Tibial nerve (tissue), 3 donors: ENCODE data around the gene MBNL2.

Experiments
- CTCF ChIP-seq, 5 experiments: fragments of 200-600 bp in 3 of 5; fragments of 450-650 bp in 2 of 5; sonication (generic) in 3 of 5; IDR thresholded peaks; one replicate each; pipeline ENCODE4 v1.5.1; 2016 to 2019; ENCODE audit warnings: antibody characterized with exemption in 5 of 5, mild to moderate bottlenecking in 3 of 5, moderate library complexity in 2 of 5
- POLR2A ChIP-seq, 2 donors: fragments of 450-650 bp; IDR thresholded peaks; one replicate each; pipeline ENCODE4 v1.6.1; 2017; ENCODE audit warnings: antibody characterized with exemption in 2 of 2, mild to moderate bottlenecking in 2 of 2, moderate library complexity in 2 of 2

DNA sequence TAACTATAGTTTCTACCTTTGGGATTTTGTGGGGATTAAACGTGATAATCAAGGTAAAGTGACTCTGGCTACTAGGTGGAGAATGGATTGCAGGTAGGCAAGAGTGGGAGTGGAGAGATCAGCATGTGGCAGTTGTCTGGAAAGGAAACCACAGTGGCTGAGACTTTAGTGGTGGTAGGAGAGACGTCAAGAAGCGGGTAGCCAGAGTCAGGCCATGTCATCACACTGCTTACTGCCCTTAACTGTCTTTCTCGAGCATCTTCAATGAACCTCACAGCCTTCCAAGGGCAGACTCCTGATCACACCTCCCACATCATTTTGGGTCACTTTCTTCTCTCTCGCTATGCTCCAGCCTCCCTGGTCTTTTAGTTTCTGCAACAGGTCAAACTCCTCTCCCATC lies 28.6 kb upstream of the MBNL2 start:
- no peak for TF ChIP-seq CTCF (IDR thresholded peaks at IDR 0.05)
- TF ChIP-seq POLR2A (IDR thresholded peaks at IDR 0.05): no peak
